Testis (tissue), 3 donors: ENCODE results near the gene ARHGAP26. TPM values are rescaled to one million over a fixed set of nuclear protein-coding genes. Genes with fewer than 3 reads are reported as not detected.

ENCODE experiments used
- DNase-seq: peaks from one replicate; pipeline ENCODE4 v3.0.0-alpha.2; 2019
- H3K27ac ChIP-seq, 2 donors: fragments of 200-600 bp; sonication (generic); one replicate each; pipeline ENCODE4 v1.5.1; 2019
- H3K27me3 ChIP-seq: fragments of 200-600 bp; sonication (generic); one replicate; pipeline ENCODE4 v1.5.1; 2019
- H3K36me3 ChIP-seq: fragments of 200-600 bp; sonication (generic); one replicate; pipeline ENCODE4 v1.5.1; 2017; ENCODE audit warnings: low read depth; ENCODE audit errors: missing control alignments
- H3K4me1 ChIP-seq: fragments of 200-600 bp; sonication (generic); one replicate; pipeline ENCODE4 v1.5.1; 2019
- H3K4me3 ChIP-seq, 2 donors: fragments of 200-600 bp; sonication (generic); one replicate each; pipeline ENCODE4 v1.5.1; 2017 to 2019
- H3K9me3 ChIP-seq: fragments of 200-600 bp; sonication (generic); one replicate; pipeline ENCODE4 v1.5.1; 2017
- CTCF ChIP-seq, 3 experiments: fragments of 450-650 bp in 2 of 3; fragments of 200-600 bp in 1 of 3; sonication (generic) in 1 of 3; IDR thresholded peaks; one replicate each; pipeline ENCODE4 v1.5.1; 2016 to 2019; ENCODE audit warnings: antibody characterized with exemption in 3 of 3, mild to moderate bottlenecking in 2 of 3, moderate library complexity in 1 of 3
- POLR2A ChIP-seq: fragments of 450-650 bp; IDR thresholded peaks from one replicate; pipeline ENCODE4 v1.6.1; 2017; ENCODE audit warnings: antibody characterized with exemption, mild to moderate bottlenecking, moderate library complexity
- WGBS, 2 donors: methylation state at CpG; one replicate each; pipeline ENCODE4 v1.1.5; 2018; 5-methylcytosine and 5-hydroxymethylcytosine counted together
- intact Hi-C: fragments of 100-400 bp; cut with DNase I; formaldehyde crosslinking; loops from one replicate; pipeline ENCODE4 v1.15.1; 2023; ENCODE audit warnings: low total_unique reads
- polyA plus RNA-seq: library from polyadenylated mRNA; stranded (reverse); fragments of 350-450 nt; fragmentation: Illumina TruSeq; extraction: RNeasy Lipid Tissue Mini Kit (QIAGEN cat#74804); gene quantifications from one replicate; pipeline ENCODE4 v1.2.3, GENCODE V29; 2014; ENCODE audit warnings: low read depth, low replicate concordance; ENCODE audit not compliant: insufficient read depth
- total RNA-seq, 2 donors: library from RNA; depleted of rRNA; stranded (reverse); fragments of >200 nt; gene quantifications; one replicate each; pipeline ENCODE4 v1.2.3, GENCODE V29; 2016

The ARHGAP26 gene
- total and polyA plus RNA-seq, 3 donors from 2014 or later: 33.8 to 98.7 (median 95.7) TPM

GRCh38 chr5:143227301-143227700, 457.1 kb downstream of the ARHGAP26 start:
- intact Hi-C loops: no loop called here
- Histone ChIP-seq H3K4me1 (no peaks in the 10 kb centered on the region), H3K4me3 (no peak overlapping the region), H3K9me3 (no peaks in the 10 kb centered on the region), H3K27ac (no peak overlapping the region), H3K36me3 (no peaks in the 10 kb centered on the region), H3K27me3 (no peaks in the 10 kb centered on the region)
- no peak for TF ChIP-seq POLR2A
- no peak for TF ChIP-seq CTCF (IDR thresholded peaks at IDR 0.05)
- DNase-seq: no peak
- 82 to 92% methylated on average over 6 of the region's 6 CpGs for WGBS, 2 donors

GRCh38 chr5:143228597-143229293, 458.6 kb downstream of the ARHGAP26 start:
- H3K9me3 ChIP-seq: no peaks in the 10 kb centered on the region
- no peak for TF ChIP-seq CTCF (IDR thresholded peaks at IDR 0.05)
- TF ChIP-seq POLR2A: no peak
- H3K4me1 ChIP-seq: no peaks in the 10 kb centered on the region
- no peak overlapping the region for H3K4me3 ChIP-seq
- H3K27ac ChIP-seq: no peak overlapping the region
- DNase-seq: no peak
- no peaks in the 10 kb centered on the region for H3K36me3 ChIP-seq
- intact Hi-C loops: no loop called here
- 88 to 89% methylated on average over 8 of the region's 8 CpGs for WGBS, 2 donors
- H3K27me3 ChIP-seq: no peaks in the 10 kb centered on the region

GRCh38 chr5:143229426-143229895, 459.3 kb downstream of the ARHGAP26 start:
- TF ChIP-seq POLR2A: no peak
- TF ChIP-seq CTCF (IDR thresholded peaks at IDR 0.05): no peak
- Histone ChIP-seq H3K36me3 (no peaks in the 10 kb centered on the region), H3K27me3 (no peaks in the 10 kb centered on the region), H3K4me3 (no peak overlapping the region), H3K9me3 (no peaks in the 10 kb centered on the region), H3K4me1 (no peaks in the 10 kb centered on the region), H3K27ac (no peak overlapping the region)
- 74 to 78% methylated on average over 8 of the region's 8 CpGs for WGBS, 2 donors
- DNase-seq: no peak
- intact Hi-C loops: no loop called here

GRCh38 chr5:143229896-143230675, 459.9 kb downstream of the ARHGAP26 start:
- 62 to 75% methylated on average over 10 of the region's 10 CpGs for WGBS, 2 donors
- Histone ChIP-seq H3K36me3 (no peaks in the 10 kb centered on the region), H3K4me3 (no peak overlapping the region), H3K4me1 (no peaks in the 10 kb centered on the region), H3K9me3 (no peaks in the 10 kb centered on the region), H3K27ac (no peak overlapping the region), H3K27me3 (no peaks in the 10 kb centered on the region)
- no peak for TF ChIP-seq POLR2A
- TF ChIP-seq CTCF (IDR thresholded peaks at IDR 0.05): no peak
- DNase-seq: no peak
- intact Hi-C loops: no loop called here
